GM18508 (cell line): ENCODE results near the gene PLCB1.
A peak's percentile ranks its signal among the peaks of the same experiment; 100 is the strongest.
"Not testable (repeated sequence)": the region's sequence is repeated elsewhere in the genome, so short reads cannot be mapped to it uniquely, and the experiment has no call there.

Source experiments
- ATAC-seq: cut with Tn5 transposase; IDR thresholded peaks from one replicate; pipeline ENCODE4 v1.9.1; 2021; ENCODE audit warnings: moderate number of reproducible peaks; ENCODE audit not compliant: insufficient read depth, unreplicated experiment

PLCB1 gene

GRCh38 chr20:8834851-8835250, 702.8 kb downstream of the PLCB1 start:
- ATAC-seq, result no peak

- ATAC-seq, result no peak
Measured at GRCh38 chr20:8837396-8837795, 705.3 kb downstream of the PLCB1 start.

- ATAC-seq, result no peak
Measured at GRCh38 chr20:8842525-8842924, 710.5 kb downstream of the PLCB1 start.

GRCh38 chr20:8844179-8844578, 712.1 kb downstream of the PLCB1 start:
- ATAC-seq, result no peak

GRCh38 chr20:8849990-8850389, 717.9 kb downstream of the PLCB1 start:
- ATAC-seq, result no peak

GRCh38 chr20:8851446-8851845, 719.4 kb downstream of the PLCB1 start:
- ATAC-seq, result no peak

- ATAC-seq, result not testable (repeated sequence)
Measured at GRCh38 chr20:8851919-8852318, 719.9 kb downstream of the PLCB1 start.

- ATAC-seq, result not testable (repeated sequence)
Measured at GRCh38 chr20:8853211-8853610, 721.1 kb downstream of the PLCB1 start.

- peak; percentile 80 for ATAC-seq
Measured at GRCh38 chr20:8853805-8854338, 721.8 kb downstream of the PLCB1 start.

GRCh38 chr20:8854571-8854970, 722.5 kb downstream of the PLCB1 start:
- no peak for ATAC-seq

- no peak for ATAC-seq
Measured at GRCh38 chr20:8855315-8855714, 723.2 kb downstream of the PLCB1 start.

GRCh38 chr20:8856668-8857067, 724.6 kb downstream of the PLCB1 start:
- ATAC-seq, result no peak

GRCh38 chr20:8858181-8858787, 726.2 kb downstream of the PLCB1 start:
- no peak for ATAC-seq

GRCh38 chr20:8860011-8860495, 728.0 kb downstream of the PLCB1 start:
- ATAC-seq, result peak; percentile 89

- no peak for ATAC-seq
Measured at GRCh38 chr20:8862092-8862491, 730.0 kb downstream of the PLCB1 start.

GRCh38 chr20:8865636-8866035, 733.6 kb downstream of the PLCB1 start:
- no peak for ATAC-seq

- no peak for ATAC-seq
Measured at GRCh38 chr20:8867038-8867740, 735.1 kb downstream of the PLCB1 start.

GRCh38 chr20:8870652-8871051, 738.6 kb downstream of the PLCB1 start:
- ATAC-seq, result no peak

GRCh38 chr20:8874437-8874836, 742.4 kb downstream of the PLCB1 start:
- ATAC-seq, result no peak

GRCh38 chr20:8875586-8875985, 743.5 kb downstream of the PLCB1 start:
- no peak for ATAC-seq

GRCh38 chr20:8876366-8876765, 744.3 kb downstream of the PLCB1 start:
- no peak for ATAC-seq

- ATAC-seq, result no peak
Measured at GRCh38 chr20:8877294-8877693, 745.2 kb downstream of the PLCB1 start.
